ENCODE data around the gene ADD2.

ADD2 gene

GRCh38 chr2:70663411-70663810 lies 104.6 kb downstream of the ADD2 start:
- DNase-seq = no peak
- TF ChIP-seq GATA1 (IDR thresholded peaks at IDR 0.05; ENCODE audit: low read depth, low read length) (no peak), POLR2A (IDR thresholded peaks at IDR 0.05; ENCODE audit: low read length) (no peak)

- TF ChIP-seq POLR2A (IDR thresholded peaks at IDR 0.05; ENCODE audit: low read length) = peak; percentile 19
- no peak for TF ChIP-seq GATA1 (IDR thresholded peaks at IDR 0.05; ENCODE audit: low read depth, low read length)
- DNase-seq = no peak
These were observed 108.4 kb downstream of the ADD2 start for GRCh38 chr2:70659551-70659950.

- no peak for TF ChIP-seq POLR2A (IDR thresholded peaks at IDR 0.05; ENCODE audit: low read length)
- TF ChIP-seq GATA1 (IDR thresholded peaks at IDR 0.05; ENCODE audit: low read depth, low read length) = no peak
These were observed 109.5 kb downstream of the ADD2 start for GRCh38 chr2:70658476-70658875.

GRCh38 chr2:70657246-70657645 lies 110.8 kb downstream of the ADD2 start:
- peak; percentile 29 for TF ChIP-seq POLR2A (IDR thresholded peaks at IDR 0.05; ENCODE audit: low read length)
- no peak for TF ChIP-seq GATA1 (IDR thresholded peaks at IDR 0.05; ENCODE audit: low read depth, low read length)
- DNase-seq = no peak

More at GRCh38 chr2:70658476-70658875, 109.5 kb downstream of the ADD2 start:
- DNase-seq = no peak

- no peak for DNase-seq
- no peak for TF ChIP-seq POLR2A (IDR thresholded peaks at IDR 0.05; ENCODE audit: low read length)
- TF ChIP-seq GATA1 (IDR thresholded peaks at IDR 0.05; ENCODE audit: low read depth, low read length) = no peak
These were observed 111.5 kb downstream of the ADD2 start for GRCh38 chr2:70656421-70657010.

GRCh38 chr2:70655786-70656185 lies 112.2 kb downstream of the ADD2 start:
- TF ChIP-seq POLR2A (IDR thresholded peaks at IDR 0.05; ENCODE audit: low read length) = no peak
- no peak for TF ChIP-seq GATA1 (IDR thresholded peaks at IDR 0.05; ENCODE audit: low read depth, low read length)
- DNase-seq = no peak

- DNase-seq = peak; percentile 46 to 55
These were observed 112.8 kb downstream of the ADD2 start for GRCh38 chr2:70655211-70655610.

- TF ChIP-seq POLR2A (IDR thresholded peaks at IDR 0.05; ENCODE audit: low read length) = no peak
- DNase-seq = no peak
These were observed 116.3 kb downstream of the ADD2 start for GRCh38 chr2:70651727-70652126.

- no peak for TF ChIP-seq POLR2A (IDR thresholded peaks at IDR 0.05; ENCODE audit: low read length)
- TF ChIP-seq GATA1 (IDR thresholded peaks at IDR 0.05; ENCODE audit: low read depth, low read length) = no peak
- DNase-seq = no peak
These were observed 117.0 kb downstream of the ADD2 start for GRCh38 chr2:70651014-70651413.

GRCh38 chr2:70648961-70649360 lies 119.0 kb downstream of the ADD2 start:
- no peak for TF ChIP-seq GATA1 (IDR thresholded peaks at IDR 0.05; ENCODE audit: low read depth, low read length)
- TF ChIP-seq POLR2A (IDR thresholded peaks at IDR 0.05; ENCODE audit: low read length) = no peak
- no peak for DNase-seq

- DNase-seq = peak; percentile 64 to 80
These were observed 120.0 kb downstream of the ADD2 start for GRCh38 chr2:70647873-70648481.

GRCh38 chr2:70646420-70646818 lies 121.6 kb downstream of the ADD2 start:
- no peak for TF ChIP-seq POLR2A (IDR thresholded peaks at IDR 0.05; ENCODE audit: low read length)
- TF ChIP-seq GATA1 (IDR thresholded peaks at IDR 0.05; ENCODE audit: low read depth, low read length) = no peak
- no peak for DNase-seq

More at GRCh38 chr2:70647873-70648481, 120.0 kb downstream of the ADD2 start:
- TF ChIP-seq POLR2A (IDR thresholded peaks at IDR 0.05; ENCODE audit: low read length) = no peak
- no peak for TF ChIP-seq GATA1 (IDR thresholded peaks at IDR 0.05; ENCODE audit: low read depth, low read length)

GRCh38 chr2:70645733-70646419 lies 122.1 kb downstream of the ADD2 start:
- peak in 1 of 2 experiments; percentile 13 for DNase-seq
- TF ChIP-seq POLR2A (IDR thresholded peaks at IDR 0.05; ENCODE audit: low read length) = no peak
- TF ChIP-seq GATA1 (IDR thresholded peaks at IDR 0.05; ENCODE audit: low read depth, low read length) = no peak

- TF ChIP-seq GATA1 (IDR thresholded peaks at IDR 0.05; ENCODE audit: low read depth, low read length) (no peak), POLR2A (IDR thresholded peaks at IDR 0.05; ENCODE audit: low read length) (no peak)
- DNase-seq = peak; percentile 58 to 65
These were observed 124.3 kb downstream of the ADD2 start for GRCh38 chr2:70643715-70644114.

- no peak for DNase-seq
- TF ChIP-seq GATA1 (IDR thresholded peaks at IDR 0.05; ENCODE audit: low read depth, low read length) = no peak
- no peak for TF ChIP-seq POLR2A (IDR thresholded peaks at IDR 0.05; ENCODE audit: low read length)
These were observed 126.7 kb downstream of the ADD2 start for GRCh38 chr2:70641263-70641784.

All from erythroblast (primary cell).